Measurements from ENCODE around the gene HEMK1. TPM values are rescaled to one million over a fixed set of nuclear protein-coding genes. Genes with fewer than 3 reads are reported as not detected.

The HEMK1 gene
- total RNA-seq, 3 donors from 2014 or later = 6.1 to 10.7 (median 9.2) TPM

DNA sequence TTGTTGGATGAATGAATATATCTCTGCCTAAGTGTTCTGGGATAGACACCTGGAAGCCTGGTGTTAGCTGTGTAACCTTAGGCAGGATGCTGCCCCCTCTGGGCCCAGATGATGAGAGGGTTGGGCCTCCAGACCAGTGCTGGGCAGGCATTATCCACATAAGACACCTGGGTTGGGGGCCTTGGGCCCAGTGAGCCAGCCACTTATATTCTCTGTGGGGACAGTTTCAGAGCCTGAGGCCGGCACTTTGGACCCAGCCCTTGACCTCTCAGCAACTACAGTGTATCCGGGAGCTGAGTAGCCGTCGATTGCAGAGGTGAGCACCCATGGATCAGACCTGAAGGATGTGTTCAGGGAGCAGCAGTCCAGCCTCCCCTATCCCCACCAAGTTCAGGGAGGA lies 2.2 kb downstream of the HEMK1 start:
- H3K9me3 ChIP-seq = no peaks in the 10 kb centered on the region
- no peaks in the 10 kb centered on the region for H3K36me3 ChIP-seq
- intact Hi-C loops (cut with DNase I; ENCODE audit: low total_unique reads) = loop anchor here (10.0 kb wide), 1 partner anchor 823 kb away; the partner anchor contains the start of gene RBM15B
- no peak for DNase-seq (ENCODE audit: low spot score in 2 of 2)
- no peak overlapping the region for H3K4me3 ChIP-seq
- H3K4me1 ChIP-seq = no peaks in the 10 kb centered on the region
- H3K27ac ChIP-seq = peak overlapping the region in 1 of 2 donors; percentile 52
- H3K27me3 ChIP-seq = no peaks in the 10 kb centered on the region
- TF ChIP-seq POLR2A (IDR thresholded peaks at IDR 0.05) (no peak), POLR2AphosphoS5 (IDR thresholded peaks at IDR 0.05) (no peak)
- TF ChIP-seq, protein P1, sequence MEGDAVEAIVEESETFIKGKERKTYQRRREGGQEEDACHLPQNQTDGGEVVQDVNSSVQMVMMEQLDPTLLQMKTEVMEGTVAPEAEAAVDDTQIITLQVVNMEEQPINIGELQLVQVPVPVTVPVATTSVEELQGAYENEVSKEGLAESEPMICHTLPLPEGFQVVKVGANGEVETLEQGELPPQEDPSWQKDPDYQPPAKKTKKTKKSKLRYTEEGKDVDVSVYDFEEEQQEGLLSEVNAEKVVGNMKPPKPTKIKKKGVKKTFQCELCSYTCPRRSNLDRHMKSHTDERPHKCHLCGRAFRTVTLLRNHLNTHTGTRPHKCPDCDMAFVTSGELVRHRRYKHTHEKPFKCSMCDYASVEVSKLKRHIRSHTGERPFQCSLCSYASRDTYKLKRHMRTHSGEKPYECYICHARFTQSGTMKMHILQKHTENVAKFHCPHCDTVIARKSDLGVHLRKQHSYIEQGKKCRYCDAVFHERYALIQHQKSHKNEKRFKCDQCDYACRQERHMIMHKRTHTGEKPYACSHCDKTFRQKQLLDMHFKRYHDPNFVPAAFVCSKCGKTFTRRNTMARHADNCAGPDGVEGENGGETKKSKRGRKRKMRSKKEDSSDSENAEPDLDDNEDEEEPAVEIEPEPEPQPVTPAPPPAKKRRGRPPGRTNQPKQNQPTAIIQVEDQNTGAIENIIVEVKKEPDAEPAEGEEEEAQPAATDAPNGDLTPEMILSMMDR (IDR thresholded peaks at IDR 0.05) = no peak

- no peak overlapping the region for H3K4me3 ChIP-seq
- H3K36me3 ChIP-seq = no peaks in the 10 kb centered on the region
- H3K27me3 ChIP-seq = no peaks in the 10 kb centered on the region
- H3K27ac ChIP-seq = peak overlapping the region; percentile 25 to 59
- no peaks in the 10 kb centered on the region for H3K4me1 ChIP-seq
- peak; percentile 70 to 71 for DNase-seq (ENCODE audit: low spot score in 2 of 2)
- intact Hi-C loops (cut with DNase I; ENCODE audit: low total_unique reads) = loop anchor here (2.0 to 10.0 kb wide), 2 partner anchors 39 to 823 kb away; partner anchors contain the start of genes CISH and RBM15B
- TF ChIP-seq POLR2A (IDR thresholded peaks at IDR 0.05) (no peak), POLR2AphosphoS5 (IDR thresholded peaks at IDR 0.05) (peak in 2 of 3 donors; percentile 38 to 79)
- TF ChIP-seq, protein P1 (IDR thresholded peaks at IDR 0.05) = peak; percentile 87 to 97 (median 95)
- no peaks in the 10 kb centered on the region for H3K9me3 ChIP-seq
Measured at GRCh38 chr3:50572158-50572557, 2.8 kb downstream of the HEMK1 start.

- Histone ChIP-seq H3K36me3 (no peaks in the 10 kb centered on the region), H3K9me3 (no peaks in the 10 kb centered on the region), H3K4me1 (no peaks in the 10 kb centered on the region), H3K27me3 (no peaks in the 10 kb centered on the region), H3K27ac (peak overlapping the region; percentile 25 to 59), H3K4me3 (no peak overlapping the region)
- no peak for DNase-seq (ENCODE audit: low spot score in 2 of 2)
- TF ChIP-seq, protein P1 (IDR thresholded peaks at IDR 0.05) = no peak
- no peak for TF ChIP-seq POLR2A (IDR thresholded peaks at IDR 0.05)
- no peak for TF ChIP-seq POLR2AphosphoS5 (IDR thresholded peaks at IDR 0.05)
- intact Hi-C loops (cut with DNase I; ENCODE audit: low total_unique reads) = loop anchor here (2.0 to 10.0 kb wide), 2 partner anchors 38 to 822 kb away; partner anchors contain the start of genes CISH and RBM15B
Measured at GRCh38 chr3:50572801-50573371, 3.6 kb downstream of the HEMK1 start.

DNA sequence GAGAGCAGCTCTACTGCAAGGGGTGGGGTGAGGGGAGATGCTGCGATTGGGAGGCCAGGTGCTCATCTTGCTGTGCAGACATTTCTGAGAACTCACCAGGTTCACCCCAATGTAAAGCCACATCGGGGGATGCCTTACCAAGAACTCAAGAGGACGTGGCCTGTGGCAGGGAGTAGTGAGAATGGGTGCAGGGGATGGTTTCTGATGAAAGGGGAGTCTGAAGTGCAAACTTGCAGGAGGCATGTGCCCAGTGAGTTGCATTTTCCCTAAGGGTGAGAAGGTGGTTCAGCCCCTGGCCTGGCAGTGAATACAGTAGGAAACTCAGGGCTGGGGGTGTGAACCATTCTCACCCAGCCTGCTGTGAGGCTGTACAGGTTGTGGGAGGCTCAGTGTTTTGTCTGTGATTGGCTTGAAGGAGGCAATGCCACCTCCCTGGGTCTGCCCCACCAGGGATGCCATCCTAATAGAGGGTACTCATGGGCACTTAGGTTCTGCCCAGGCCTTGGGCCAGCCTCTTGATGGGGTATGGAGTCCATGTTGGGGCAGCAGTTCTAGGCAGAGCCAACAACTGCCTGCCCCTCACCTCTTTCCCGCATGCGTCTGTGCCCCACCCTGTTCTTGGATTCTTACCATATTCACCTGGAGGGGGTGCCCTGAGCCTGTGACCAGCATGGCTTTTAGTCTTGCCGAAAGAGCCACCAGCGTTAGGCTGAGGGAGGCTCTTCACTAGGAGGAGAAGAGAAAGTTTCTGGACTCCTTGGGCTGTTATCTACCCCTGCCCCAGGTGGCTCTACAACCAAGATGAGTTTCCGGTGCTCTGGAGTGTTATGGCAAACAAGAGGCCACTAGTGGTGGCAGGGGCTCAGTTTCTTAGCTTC lies 4.5 kb downstream of the HEMK1 start:
- TF ChIP-seq, protein P1 (IDR thresholded peaks at IDR 0.05) = no peak
- no peak for TF ChIP-seq POLR2AphosphoS5 (IDR thresholded peaks at IDR 0.05)
- TF ChIP-seq POLR2A (IDR thresholded peaks at IDR 0.05) = no peak
- H3K27me3 ChIP-seq = no peaks in the 10 kb centered on the region
- H3K27ac ChIP-seq = no peak overlapping the region
- no peak overlapping the region for H3K4me3 ChIP-seq
- intact Hi-C loops (cut with DNase I; ENCODE audit: low total_unique reads) = loop anchor here (2.0 to 10.0 kb wide), 2 partner anchors 37 to 821 kb away; partner anchors contain the start of genes CISH and RBM15B
- H3K9me3 ChIP-seq = no peaks in the 10 kb centered on the region
- no peak for DNase-seq (ENCODE audit: low spot score in 2 of 2)
- no peaks in the 10 kb centered on the region for H3K36me3 ChIP-seq
- H3K4me1 ChIP-seq = no peaks in the 10 kb centered on the region

Measured in breast epithelium (tissue), 4 donors.